WI38 (cell line): ENCODE measurements around the gene DYNC1LI2.

ENCODE experiments used
- H3K4me3 ChIP-seq: 2 replicates; pipeline ENCODE4 v1.5.1; 2011; ENCODE audit warnings: low read depth, mild to moderate bottlenecking, control low read depth, low read length
- CTCF ChIP-seq: IDR thresholded peaks from 2 replicates; pipeline ENCODE4 v1.5.1; 2012; ENCODE audit warnings: low read depth, mild to moderate bottlenecking, control low read depth, low read length

DYNC1LI2 gene

DNA sequence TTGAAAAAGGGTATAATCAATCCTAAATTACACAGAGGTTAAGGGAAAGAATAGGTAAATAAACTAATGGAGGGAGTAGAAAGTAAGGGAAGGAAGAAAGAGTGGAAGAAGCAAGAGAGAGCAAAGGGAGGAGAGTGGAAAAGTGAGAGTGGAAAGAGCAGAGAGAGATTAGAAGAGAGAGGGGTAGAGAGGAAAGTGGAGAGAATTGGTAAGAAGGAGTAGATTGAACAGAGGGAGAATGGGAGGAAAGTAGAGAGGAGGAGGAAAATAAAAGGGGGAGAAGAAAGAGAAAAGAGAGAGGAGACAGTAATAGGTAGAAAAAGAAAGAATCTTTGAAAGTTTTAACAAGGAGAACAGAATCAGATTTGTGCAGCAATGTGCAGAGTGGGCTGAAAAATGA lies 25.0 kb upstream of the DYNC1LI2 start:
- TF ChIP-seq CTCF, result no peak
- H3K4me3 ChIP-seq, result no peak overlapping the region

DNA sequence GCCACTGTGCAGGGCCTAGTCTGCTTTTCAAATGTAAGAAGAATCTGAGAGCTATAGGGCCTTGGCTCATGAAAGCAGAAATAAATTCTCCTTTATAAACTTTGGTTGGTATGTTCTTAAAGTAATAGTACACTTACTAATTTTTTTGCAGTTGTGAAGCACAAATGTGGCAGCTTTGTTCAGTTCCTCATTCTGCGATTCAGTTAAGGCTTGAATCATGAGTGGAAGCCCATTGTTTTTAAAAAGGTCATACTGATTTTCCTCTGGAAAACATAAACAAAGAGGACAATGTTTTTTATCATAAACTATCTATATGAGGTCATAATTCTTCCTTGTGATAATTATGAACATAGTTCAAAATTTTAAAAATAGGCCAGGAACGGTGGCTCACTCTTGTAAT lies 23.6 kb upstream of the DYNC1LI2 start:
- H3K4me3 ChIP-seq, result no peak overlapping the region
- TF ChIP-seq CTCF, result no peak

GRCh38 chr16:66758086-66758485 lies 6.7 kb upstream of the DYNC1LI2 start:
- no peak for TF ChIP-seq CTCF
- no peak overlapping the region for H3K4me3 ChIP-seq

DNA sequence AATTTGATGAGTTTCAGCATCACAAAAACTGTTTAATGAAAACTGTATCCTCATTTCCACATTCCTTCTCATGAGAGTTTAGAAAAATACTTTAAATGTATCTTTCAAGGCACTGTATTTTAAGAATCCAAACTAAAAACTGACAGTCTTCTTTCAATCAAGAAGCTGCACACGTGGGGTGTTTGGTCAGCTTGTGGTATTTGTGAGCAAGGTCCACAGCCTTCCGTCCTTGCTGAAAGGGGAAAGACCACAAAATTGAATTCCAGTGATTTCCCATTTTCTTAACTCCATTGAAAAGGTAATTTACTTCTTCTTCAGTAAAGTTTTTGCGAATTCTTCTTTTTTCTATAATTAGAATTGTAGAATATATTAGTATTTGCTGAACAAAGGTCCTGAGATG lies 3.4 kb upstream of the DYNC1LI2 start:
- TF ChIP-seq CTCF, result no peak
- H3K4me3 ChIP-seq, result no peak overlapping the region

GRCh38 chr16:66754211-66754610 lies 2.8 kb upstream of the DYNC1LI2 start:
- no peak for TF ChIP-seq CTCF
- H3K4me3 ChIP-seq, result no peak overlapping the region

GRCh38 chr16:66752958-66753357 lies 1.5 kb upstream of the DYNC1LI2 start:
- no peak for TF ChIP-seq CTCF
- no peak overlapping the region for H3K4me3 ChIP-seq

DNA sequence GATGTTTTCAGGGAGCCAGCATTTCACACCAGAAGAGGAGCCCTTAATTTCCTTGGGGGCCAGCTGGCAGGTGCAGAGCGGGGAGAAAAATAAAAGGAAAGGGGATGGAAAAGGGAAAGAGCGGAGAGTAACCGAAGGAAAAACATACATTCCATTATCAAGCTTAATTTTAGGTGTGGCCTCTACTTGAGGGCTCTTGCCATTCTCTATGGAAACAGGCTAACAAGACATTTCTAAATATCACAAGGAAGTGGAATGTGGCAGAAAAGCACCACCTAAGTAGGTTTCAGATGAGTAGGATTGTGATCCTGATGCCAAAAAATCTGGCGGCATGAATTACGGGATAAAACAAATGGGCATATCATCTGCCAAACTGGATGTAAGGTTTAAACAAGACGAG lies 970 bp upstream of the DYNC1LI2 start:
- TF ChIP-seq CTCF, result no peak
- H3K4me3 ChIP-seq, result no peak overlapping the region
